GM18526 (cell line): ENCODE results near the gene ARHGAP6.

ENCODE experiments used
- POLR2A ChIP-seq: IDR thresholded peaks from 3 replicates; pipeline ENCODE4 v1.6.1; 2011; ENCODE audit not compliant: insufficient read length; ENCODE audit errors: extremely low read depth

The ARHGAP6 gene

GRCh38 chrX:11666164-11666563 lies 444 bp upstream of the ARHGAP6 start:
- TF ChIP-seq POLR2A = no peak

GRCh38 chrX:11664211-11665167 lies 1.2 kb downstream of the ARHGAP6 start:
- TF ChIP-seq POLR2A = no peak

- no peak for TF ChIP-seq POLR2A
These were observed 1.9 kb downstream of the ARHGAP6 start for GRCh38 chrX:11663875-11664210.

GRCh38 chrX:11655282-11656015 lies 10.3 kb downstream of the ARHGAP6 start:
- TF ChIP-seq POLR2A = no peak

GRCh38 chrX:11648705-11649519 lies 16.8 kb downstream of the ARHGAP6 start:
- no peak for TF ChIP-seq POLR2A

- no peak for TF ChIP-seq POLR2A
These were observed 18.6 kb downstream of the ARHGAP6 start for GRCh38 chrX:11647138-11647537.

- no peak for TF ChIP-seq POLR2A
These were observed 24.2 kb downstream of the ARHGAP6 start for GRCh38 chrX:11641349-11642065.

GRCh38 chrX:11640089-11640488 lies 25.6 kb downstream of the ARHGAP6 start:
- no peak for TF ChIP-seq POLR2A

GRCh38 chrX:11632732-11633131 lies 33.0 kb downstream of the ARHGAP6 start:
- TF ChIP-seq POLR2A = no peak

GRCh38 chrX:11629593-11630211 lies 36.0 kb downstream of the ARHGAP6 start:
- TF ChIP-seq POLR2A = no peak

GRCh38 chrX:11628399-11628798 lies 37.3 kb downstream of the ARHGAP6 start:
- TF ChIP-seq POLR2A = no peak

GRCh38 chrX:11626351-11626750 lies 39.4 kb downstream of the ARHGAP6 start:
- no peak for TF ChIP-seq POLR2A

- no peak for TF ChIP-seq POLR2A
These were observed 46.3 kb downstream of the ARHGAP6 start for GRCh38 chrX:11619441-11619840.

GRCh38 chrX:11611965-11612364 lies 53.8 kb downstream of the ARHGAP6 start:
- no peak for TF ChIP-seq POLR2A
